OCI-LY7 (cell line): ENCODE measurements around the gene EBP. TPM values are rescaled to one million over a fixed set of nuclear protein-coding genes. Genes with fewer than 3 reads are reported as not detected.
A peak's percentile ranks its signal among the peaks of the same experiment; 100 is the strongest.

Experiments
- BruUV-seq: library from RNA; stranded (reverse); fragments of 400-500 nt; replicated peaks from 2 replicates; lab custom pipeline; 2021; lab: Mats Ljungman, UMichigan
- CTCF ChIA-PET: fragments of 300-600 bp; sonication (Branson Sonifier 250); formaldehyde crosslinking; loops from one replicate; lab custom pipeline; 2022; ENCODE audit warnings: antibody characterized with exemption; ENCODE audit not compliant: unreplicated experiment; lab: Charles Lee
- POLR2A ChIA-PET: fragments of 300-600 bp; sonication (Branson Sonifier 250); formaldehyde crosslinking; loops from one replicate; lab custom pipeline; 2022; ENCODE audit warnings: antibody characterized with exemption; lab: Charles Lee
- DNase-seq: peaks from one replicate; pipeline ENCODE4 v3.0.0-alpha.2; 2015; ENCODE audit warnings: low spot score
- H2AFZ ChIP-seq: fragments of 200-600 bp; sonication (generic), shearing (Covaris generic); 2 replicates; pipeline ENCODE4 v1.6.1; 2014; ENCODE audit warnings: mild to moderate bottlenecking, antibody characterized with exemption, low read length, moderate library complexity
- H3K27ac ChIP-seq: fragments of 200-600 bp; sonication (generic); 2 replicates; pipeline ENCODE4 v1.5.1; 2014; ENCODE audit warnings: mixed run types, low read depth, mild to moderate bottlenecking, moderate library complexity, low read length, inconsistent platforms; ENCODE audit not compliant: poor library complexity, severe bottlenecking
- H3K36me3 ChIP-seq: fragments of 200-600 bp; sonication (generic); 2 replicates; pipeline ENCODE4 v1.6.1; 2014; ENCODE audit warnings: mild to moderate bottlenecking, antibody characterized with exemption, low read length, moderate library complexity, mixed read lengths; ENCODE audit not compliant: insufficient read depth
- H3K4me1 ChIP-seq: fragments of 200-600 bp; sonication (generic); 2 replicates; pipeline ENCODE4 v1.5.1; 2014; ENCODE audit warnings: mild to moderate bottlenecking, low read length; ENCODE audit not compliant: insufficient read depth, poor library complexity, severe bottlenecking
- H3K4me2 ChIP-seq: fragments of 200-600 bp; sonication (generic); 2 replicates; pipeline ENCODE4 v1.6.1; 2014; ENCODE audit warnings: mild to moderate bottlenecking, low read length
- H3K4me3 ChIP-seq: fragments of 200-600 bp; sonication (generic); 2 replicates; pipeline ENCODE4 v1.5.1; 2014; ENCODE audit warnings: mild to moderate bottlenecking, low read depth, low read length; ENCODE audit not compliant: poor library complexity, severe bottlenecking
- H3K79me2 ChIP-seq: fragments of 200-600 bp; sonication (generic); 2 replicates; pipeline ENCODE4 v1.6.1; 2016; ENCODE audit warnings: low read depth, mild to moderate bottlenecking, low read length, moderate library complexity, mixed read lengths; ENCODE audit not compliant: insufficient read depth
- H3K9me2 ChIP-seq: fragments of 200-600 bp; sonication (generic); 2 replicates; pipeline ENCODE4 v1.6.1; 2016; ENCODE audit warnings: mild to moderate bottlenecking, low read length, mixed read lengths; ENCODE audit not compliant: insufficient read depth
- H3K9me3 ChIP-seq: fragments of 200-600 bp; sonication (generic); 2 replicates; pipeline ENCODE4 v1.6.1; 2014; ENCODE audit warnings: mild to moderate bottlenecking, mixed run types, low read length, mixed read lengths
- H4K20me1 ChIP-seq: fragments of 200-600 bp; sonication (generic); 2 replicates; pipeline ENCODE4 v1.6.1; 2014; ENCODE audit warnings: mild to moderate bottlenecking, antibody characterized with exemption, low read length, moderate library complexity, mixed read lengths; ENCODE audit not compliant: insufficient read depth
- EZH2phosphoT487 ChIP-seq: fragments of 200-600 bp; sonication (generic); IDR thresholded peaks from 2 replicates; pipeline ENCODE4 v1.6.1; 2018; ENCODE audit warnings: low read depth, borderline replicate concordance, mild to moderate bottlenecking, mixed run types, antibody characterized with exemption, low read length, moderate library complexity, mixed read lengths
- intact Hi-C: fragments of 100-400 bp; cut with micrococcal nuclease; formaldehyde crosslinking; loops from one replicate; pipeline ENCODE4 v1.10.0; 2022; ENCODE audit not compliant: unreplicated experiment
- total RNA-seq, 2 experiments: library from RNA; depleted of rRNA in 1 of 2; stranded (reverse); fragments of >200 nt in 1 of 2; shearing (Covaris generic) in 1 of 2; gene quantifications; 2 replicates each; pipeline ENCODE4 v1.2.3, GENCODE V29; 2014 to 2022
- TF ChIP-seq, protein P1 (sequence below): fragments of 200-600 bp; sonication (generic); conservative IDR thresholded peaks from 2 replicates; pipeline ENCODE4 v1.5.1; 2014; ENCODE audit warnings: mild to moderate bottlenecking, antibody characterized with exemption, low read length, moderate library complexity, mixed read lengths

EBP gene
- total RNA-seq, 2 experiments from 2014 or later: 94.4 to 126 TPM

DNA sequence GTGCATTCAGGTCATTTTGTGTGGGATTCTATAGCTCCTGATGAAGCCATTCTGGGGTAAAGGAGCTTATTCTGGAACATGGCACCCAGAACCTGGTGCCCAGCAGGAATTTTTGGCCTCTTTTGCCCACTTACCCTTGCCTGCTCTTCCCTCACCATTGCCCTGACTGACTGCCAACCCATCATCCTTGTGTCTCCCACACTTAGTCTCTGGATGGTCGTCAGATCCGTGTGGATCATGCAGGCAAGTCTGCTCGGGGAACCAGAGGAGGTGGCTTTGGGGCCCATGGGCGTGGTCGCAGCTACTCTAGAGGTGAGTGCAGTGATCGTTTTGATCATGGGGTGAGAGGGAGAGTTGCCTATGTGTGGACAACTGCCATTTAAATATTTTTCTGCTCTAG lies 54.5 kb downstream of the EBP start:
- H3K9me3 ChIP-seq: no peaks in the 10 kb centered on the region
- ChIA-PET CTCF (no interaction called here), POLR2A (no interaction called here)
- no peak for DNase-seq
- peak overlapping the region; percentile 100 for H3K4me3 ChIP-seq
- no peaks in the 10 kb centered on the region for H3K9me2 ChIP-seq
- H3K36me3 ChIP-seq: peaks cover 54% of the 10 kb centered on the region
- peak overlapping the region; percentile 99 for H3K4me2 ChIP-seq
- no peak overlapping the region for H2AFZ ChIP-seq
- peaks cover 31% of the 10 kb centered on the region for H3K4me1 ChIP-seq
- H3K27ac ChIP-seq: peak overlapping the region; percentile 86
- H3K79me2 ChIP-seq: peaks cover 30% of the 10 kb centered on the region
- intact Hi-C loops: no loop called here
- no peak for TF ChIP-seq EZH2phosphoT487
- TF ChIP-seq, protein P1, sequence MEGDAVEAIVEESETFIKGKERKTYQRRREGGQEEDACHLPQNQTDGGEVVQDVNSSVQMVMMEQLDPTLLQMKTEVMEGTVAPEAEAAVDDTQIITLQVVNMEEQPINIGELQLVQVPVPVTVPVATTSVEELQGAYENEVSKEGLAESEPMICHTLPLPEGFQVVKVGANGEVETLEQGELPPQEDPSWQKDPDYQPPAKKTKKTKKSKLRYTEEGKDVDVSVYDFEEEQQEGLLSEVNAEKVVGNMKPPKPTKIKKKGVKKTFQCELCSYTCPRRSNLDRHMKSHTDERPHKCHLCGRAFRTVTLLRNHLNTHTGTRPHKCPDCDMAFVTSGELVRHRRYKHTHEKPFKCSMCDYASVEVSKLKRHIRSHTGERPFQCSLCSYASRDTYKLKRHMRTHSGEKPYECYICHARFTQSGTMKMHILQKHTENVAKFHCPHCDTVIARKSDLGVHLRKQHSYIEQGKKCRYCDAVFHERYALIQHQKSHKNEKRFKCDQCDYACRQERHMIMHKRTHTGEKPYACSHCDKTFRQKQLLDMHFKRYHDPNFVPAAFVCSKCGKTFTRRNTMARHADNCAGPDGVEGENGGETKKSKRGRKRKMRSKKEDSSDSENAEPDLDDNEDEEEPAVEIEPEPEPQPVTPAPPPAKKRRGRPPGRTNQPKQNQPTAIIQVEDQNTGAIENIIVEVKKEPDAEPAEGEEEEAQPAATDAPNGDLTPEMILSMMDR: no peak
- no TSS peak for BruUV-seq
- H4K20me1 ChIP-seq: no peaks in the 10 kb centered on the region

Other genes starting within 250 kb of the EBP start
- not detected in 2 replicates for gene SSX3, start 165.1 kb upstream of the EBP start, total RNA-seq (2014; rRNA removed; shearing (Covaris generic))
- gene SSX3, start 165.1 kb upstream of the EBP start, total RNA-seq (2022): not detected in 2 replicates
- not detected in 2 replicates for gene SSX4, start 138.3 kb upstream of the EBP start, total RNA-seq (2014; rRNA removed; shearing (Covaris generic))
- not detected in 2 replicates for gene SSX4, start 138.3 kb upstream of the EBP start, total RNA-seq (2022)
- not detected in 2 replicates for gene SSX4B, start 109.8 kb upstream of the EBP start, total RNA-seq (2014; rRNA removed; shearing (Covaris generic))
- not detected in 2 replicates for gene SSX4B, start 109.8 kb upstream of the EBP start, total RNA-seq (2022)
- gene SLC38A5, start 51.5 kb upstream of the EBP start, total RNA-seq (2014; rRNA removed; shearing (Covaris generic)): 38.6 and 42.2 TPM in 2 replicates
- gene SLC38A5, start 51.5 kb upstream of the EBP start, total RNA-seq (2022): 39.9 and 45.6 TPM in 2 replicates
- 55.7 and 66.1 TPM in 2 replicates for gene FTSJ1, start 45.6 kb upstream of the EBP start, total RNA-seq (2014; rRNA removed; shearing (Covaris generic))
- 51.8 and 54.7 TPM in 2 replicates for gene FTSJ1, start 45.6 kb upstream of the EBP start, total RNA-seq (2022)
- 4.2 and 8.4 TPM in 2 replicates for gene PORCN, start 12.8 kb upstream of the EBP start, total RNA-seq (2014; rRNA removed; shearing (Covaris generic))
- 9.9 and 11.3 TPM in 2 replicates for gene PORCN, start 12.8 kb upstream of the EBP start, total RNA-seq (2022)
- 6.8 and 7.6 TPM in 2 replicates for gene TBC1D25, start 17.9 kb downstream of the EBP start, total RNA-seq (2014; rRNA removed; shearing (Covaris generic))
- gene TBC1D25, start 17.9 kb downstream of the EBP start, total RNA-seq (2022): 11.2 and 14.1 TPM in 2 replicates
- gene RBM3, start 52.7 kb downstream of the EBP start, total RNA-seq (2014; rRNA removed; shearing (Covaris generic)): 149 and 156 TPM in 2 replicates
- 188 and 202 TPM in 2 replicates for gene RBM3, start 52.7 kb downstream of the EBP start, total RNA-seq (2022)
- 46.7 and 55.6 TPM in 2 replicates for gene WDR13, start 75.7 kb downstream of the EBP start, total RNA-seq (2014; rRNA removed; shearing (Covaris generic))
- gene WDR13, start 75.7 kb downstream of the EBP start, total RNA-seq (2022): 40.3 and 58.5 TPM in 2 replicates
- 43.9 and 44.8 TPM in 2 replicates for gene WAS, start 162.0 kb downstream of the EBP start, total RNA-seq (2014; rRNA removed; shearing (Covaris generic))
- 87.0 and 89.7 TPM in 2 replicates for gene WAS, start 162.0 kb downstream of the EBP start, total RNA-seq (2022)
- 21.1 and 27.0 TPM in 2 replicates for gene SUV39H1, start 174.9 kb downstream of the EBP start, total RNA-seq (2014; rRNA removed; shearing (Covaris generic))
- gene SUV39H1, start 174.9 kb downstream of the EBP start, total RNA-seq (2022): 33.0 and 34.2 TPM in 2 replicates
- not detected in 2 replicates for gene GLOD5, start 239.9 kb downstream of the EBP start, total RNA-seq (2014; rRNA removed; shearing (Covaris generic))
- gene GLOD5, start 239.9 kb downstream of the EBP start, total RNA-seq (2022): not detected in 2 replicates